ENCODE measurements around the gene C2orf49.

The C2orf49 gene

GRCh38 chr2:105362862-105363591, 25.7 kb downstream of the C2orf49 start:
- DNase-seq = no peak

GRCh38 chr2:105364436-105365139, 27.2 kb downstream of the C2orf49 start:
- DNase-seq = no peak

- DNase-seq = no peak
Measured at GRCh38 chr2:105365206-105365605, 27.9 kb downstream of the C2orf49 start.

GRCh38 chr2:105368759-105369408, 31.5 kb downstream of the C2orf49 start:
- DNase-seq = no peak

- DNase-seq = no peak
Measured at GRCh38 chr2:105369777-105370690, 32.7 kb downstream of the C2orf49 start.

- no peak for DNase-seq
Measured at GRCh38 chr2:105371156-105371555, 33.8 kb downstream of the C2orf49 start.

GRCh38 chr2:105371810-105372209, 34.5 kb downstream of the C2orf49 start:
- no peak for DNase-seq

GRCh38 chr2:105373344-105373781, 36.0 kb downstream of the C2orf49 start:
- no peak for DNase-seq

GRCh38 chr2:105373895-105374401, 36.6 kb downstream of the C2orf49 start:
- DNase-seq = no peak

- DNase-seq = no peak
Measured at GRCh38 chr2:105375001-105375561, 37.7 kb downstream of the C2orf49 start.

GRCh38 chr2:105376010-105376409, 38.7 kb downstream of the C2orf49 start:
- no peak for DNase-seq

GRCh38 chr2:105376789-105377240, 39.5 kb downstream of the C2orf49 start:
- no peak for DNase-seq

GRCh38 chr2:105377871-105378270, 40.5 kb downstream of the C2orf49 start:
- no peak for DNase-seq

GRCh38 chr2:105378276-105378840, 41.0 kb downstream of the C2orf49 start:
- no peak for DNase-seq

GRCh38 chr2:105378921-105379383, 41.6 kb downstream of the C2orf49 start:
- DNase-seq = no peak

- DNase-seq = no peak
Measured at GRCh38 chr2:105379741-105380186, 42.4 kb downstream of the C2orf49 start.

GRCh38 chr2:105380432-105381100, 43.2 kb downstream of the C2orf49 start:
- DNase-seq = no peak

GRCh38 chr2:105381101-105381668, 43.8 kb downstream of the C2orf49 start:
- DNase-seq = no peak

- no peak for DNase-seq
Measured at GRCh38 chr2:105382177-105382576, 44.8 kb downstream of the C2orf49 start.

GRCh38 chr2:105383432-105384166, 46.3 kb downstream of the C2orf49 start:
- no peak for DNase-seq

Data from NCI-H1436 treated with DMSO at 0.1 percent for 48 hours (cell line).